Measurements from ENCODE around the gene RBM5.

RBM5 gene

DNA sequence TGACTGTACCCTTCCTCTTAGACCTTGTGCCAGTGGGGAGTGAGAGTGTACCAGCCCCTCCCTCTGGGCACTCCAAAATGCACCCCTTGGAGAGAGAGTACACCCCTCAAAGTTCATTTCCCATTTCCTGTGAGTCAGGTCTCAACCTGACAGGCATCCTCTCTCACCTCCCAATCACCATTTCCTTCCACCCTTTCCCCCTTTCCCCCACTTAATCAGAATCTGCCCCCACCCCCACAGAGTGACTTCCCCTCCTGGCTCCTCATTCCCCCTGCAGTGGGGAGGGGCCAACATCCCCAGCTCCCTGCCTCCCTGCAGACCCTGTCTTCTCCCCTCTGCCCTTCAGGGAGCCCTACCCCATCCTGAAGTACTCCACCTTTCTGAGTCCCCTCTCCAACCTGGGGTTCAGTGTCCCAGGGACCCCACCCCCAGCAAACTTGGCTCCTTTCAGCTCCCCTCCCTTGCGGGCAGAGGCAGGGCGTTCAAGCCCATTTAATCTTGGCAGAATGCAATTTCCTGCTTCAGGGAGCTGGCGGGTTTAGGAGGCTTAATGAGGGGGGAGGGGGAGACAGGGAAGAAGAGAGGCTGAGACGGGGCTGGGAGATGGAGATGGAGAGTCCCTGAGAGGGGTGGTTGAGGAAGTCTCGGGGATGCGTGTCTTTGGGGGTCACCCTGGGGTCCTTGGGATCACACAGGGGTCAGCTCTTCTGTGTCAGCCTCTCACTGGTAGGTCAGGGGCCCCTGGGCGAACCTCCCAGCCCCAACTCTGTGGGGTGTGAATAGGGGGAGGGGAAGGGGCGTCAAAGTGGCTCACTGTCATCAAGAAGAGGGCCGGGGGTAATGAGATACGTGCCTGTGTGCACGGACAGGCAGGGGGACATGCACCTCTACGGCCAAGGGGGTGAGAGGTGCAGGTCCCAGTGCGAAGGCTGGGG, 49.8 kb downstream of the RBM5 start:
- DNase-seq (ENCODE audit: low read depth, low spot score), result no peak

- DNase-seq (ENCODE audit: low read depth, low spot score), result no peak
Observed at GRCh38 chr3:50139308-50139707, 50.6 kb downstream of the RBM5 start.

DNA sequence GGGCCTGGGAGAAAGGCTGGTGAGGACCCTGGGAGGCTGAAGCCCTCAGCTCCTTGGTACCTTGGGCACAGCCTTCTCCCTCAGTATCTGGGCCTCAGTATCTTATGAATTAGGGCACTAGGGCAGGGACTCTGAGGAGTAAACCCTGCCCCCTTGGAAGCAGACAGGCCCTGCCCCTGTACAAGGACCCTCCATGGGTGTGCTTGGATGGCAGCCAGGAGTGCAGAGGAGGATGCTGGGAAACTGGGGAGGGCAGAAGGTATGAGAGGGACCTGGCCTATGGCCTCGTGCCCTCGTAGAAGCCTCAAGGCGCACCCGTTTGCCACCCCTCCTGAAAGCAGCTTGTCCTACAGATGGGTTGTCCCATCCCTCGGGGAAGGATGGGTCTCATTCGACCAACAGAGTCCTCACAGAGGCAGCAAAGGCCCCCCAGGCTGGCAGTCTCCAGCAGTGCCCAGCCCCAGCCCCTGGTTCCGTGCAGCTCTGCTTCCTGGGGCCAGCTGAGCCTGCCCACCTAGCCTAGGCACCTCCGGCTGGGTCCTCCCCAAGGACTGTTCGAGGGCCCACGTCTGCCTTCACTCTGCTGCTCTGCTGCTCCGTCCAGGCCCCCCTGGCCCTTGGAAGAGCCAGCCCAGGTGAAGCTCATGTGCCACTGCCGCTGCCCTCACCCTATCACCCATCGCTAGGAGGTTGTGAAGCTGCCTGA, 51.2 kb downstream of the RBM5 start:
- DNase-seq (ENCODE audit: low read depth, low spot score), result no peak

- no peak for DNase-seq (ENCODE audit: low read depth, low spot score)
Observed at GRCh38 chr3:50140990-50141389, 52.3 kb downstream of the RBM5 start.

DNA sequence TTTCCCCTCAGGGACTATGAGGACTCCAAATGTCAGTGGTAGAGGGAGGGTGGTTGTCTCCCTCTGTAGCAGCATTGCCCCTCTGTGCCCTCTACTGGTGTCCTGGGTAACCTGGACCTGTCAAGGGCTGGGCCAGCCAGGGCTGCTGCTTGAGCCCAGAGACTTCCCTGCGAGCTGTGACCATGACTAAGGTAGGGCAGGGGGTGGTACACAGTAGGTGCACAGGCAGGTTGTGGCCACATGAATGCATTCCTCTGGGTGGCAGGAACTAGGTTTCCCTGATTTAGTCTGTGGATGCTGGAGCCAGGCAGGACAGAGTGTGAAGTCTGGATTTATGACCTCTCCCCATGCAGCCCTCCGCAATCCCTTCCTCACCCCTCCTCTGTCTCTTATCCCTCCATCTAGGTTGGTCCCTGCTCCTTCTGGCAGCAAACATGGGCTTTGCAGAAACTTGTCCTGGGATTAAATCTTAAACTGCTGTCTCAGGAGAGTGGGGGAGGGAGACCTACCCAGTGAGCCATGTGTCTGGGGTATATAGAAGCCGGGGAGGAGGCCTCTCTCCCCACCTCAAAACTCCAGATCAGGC, 57.7 kb downstream of the RBM5 start:
- no peak for DNase-seq (ENCODE audit: low read depth, low spot score)

DNA sequence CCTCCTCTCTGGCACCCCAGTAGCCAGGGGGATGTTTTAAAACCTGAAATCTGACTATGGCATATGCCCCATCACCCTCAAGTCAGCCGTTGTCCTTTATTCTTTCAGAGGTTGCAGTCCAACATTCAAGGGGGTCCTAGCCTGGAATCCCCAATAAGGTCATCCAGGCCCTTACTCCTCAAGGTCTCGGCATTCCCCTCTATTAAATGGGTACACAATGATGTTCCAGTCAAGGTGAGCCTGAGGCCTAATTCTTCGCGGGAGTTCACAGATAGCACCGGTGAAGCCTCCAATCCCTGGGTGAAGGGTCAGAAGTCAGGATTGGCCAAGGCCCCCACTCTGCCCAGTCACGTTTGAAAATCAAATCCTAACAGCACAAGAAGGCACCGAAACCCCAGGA, 58.3 kb downstream of the RBM5 start:
- no peak for DNase-seq (ENCODE audit: low read depth, low spot score)

DNA sequence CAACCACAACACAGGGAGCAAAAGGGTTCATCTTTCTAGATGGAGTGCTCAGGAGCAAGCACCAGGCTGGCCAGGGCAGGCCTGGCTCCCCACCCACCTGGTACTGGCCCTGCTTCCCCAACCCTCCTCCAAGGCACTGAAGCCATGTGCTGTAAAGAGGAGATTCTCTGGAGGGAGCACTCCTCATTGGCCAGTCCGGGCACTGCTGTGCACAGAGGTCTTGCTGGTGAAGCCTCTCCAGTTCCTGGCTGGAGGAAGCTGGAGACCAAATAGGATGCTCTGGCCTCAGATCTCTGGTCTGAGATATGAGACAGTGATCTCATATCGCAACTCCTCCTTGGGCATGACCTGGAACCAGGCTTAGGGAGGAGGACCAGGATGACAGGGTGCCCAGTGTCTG, 58.7 kb downstream of the RBM5 start:
- DNase-seq (ENCODE audit: low read depth, low spot score), result no peak

DNA sequence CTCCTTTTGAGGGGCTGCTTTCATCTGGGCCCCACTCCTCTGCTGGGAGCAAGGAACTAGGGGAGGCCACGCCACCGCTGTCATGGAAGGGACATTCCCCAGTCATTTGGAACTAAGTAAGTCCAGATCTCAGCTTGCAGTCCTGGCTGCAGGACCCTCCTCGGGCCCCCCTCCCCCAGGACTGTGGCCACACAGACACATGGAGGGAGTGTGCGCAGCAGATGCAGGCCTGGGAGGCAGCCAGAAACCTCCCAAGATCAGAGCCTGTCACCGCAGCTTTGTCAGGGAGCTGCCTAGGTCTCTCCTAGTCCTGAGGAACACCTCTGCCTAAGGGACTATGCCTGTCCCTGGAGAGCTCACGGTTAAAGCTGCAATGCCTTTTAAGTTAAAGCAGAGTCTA, 59.1 kb downstream of the RBM5 start:
- no peak for DNase-seq (ENCODE audit: low read depth, low spot score)

- no peak for DNase-seq (ENCODE audit: low read depth, low spot score)
Observed at GRCh38 chr3:50150404-50150750, 61.7 kb downstream of the RBM5 start.

DNA sequence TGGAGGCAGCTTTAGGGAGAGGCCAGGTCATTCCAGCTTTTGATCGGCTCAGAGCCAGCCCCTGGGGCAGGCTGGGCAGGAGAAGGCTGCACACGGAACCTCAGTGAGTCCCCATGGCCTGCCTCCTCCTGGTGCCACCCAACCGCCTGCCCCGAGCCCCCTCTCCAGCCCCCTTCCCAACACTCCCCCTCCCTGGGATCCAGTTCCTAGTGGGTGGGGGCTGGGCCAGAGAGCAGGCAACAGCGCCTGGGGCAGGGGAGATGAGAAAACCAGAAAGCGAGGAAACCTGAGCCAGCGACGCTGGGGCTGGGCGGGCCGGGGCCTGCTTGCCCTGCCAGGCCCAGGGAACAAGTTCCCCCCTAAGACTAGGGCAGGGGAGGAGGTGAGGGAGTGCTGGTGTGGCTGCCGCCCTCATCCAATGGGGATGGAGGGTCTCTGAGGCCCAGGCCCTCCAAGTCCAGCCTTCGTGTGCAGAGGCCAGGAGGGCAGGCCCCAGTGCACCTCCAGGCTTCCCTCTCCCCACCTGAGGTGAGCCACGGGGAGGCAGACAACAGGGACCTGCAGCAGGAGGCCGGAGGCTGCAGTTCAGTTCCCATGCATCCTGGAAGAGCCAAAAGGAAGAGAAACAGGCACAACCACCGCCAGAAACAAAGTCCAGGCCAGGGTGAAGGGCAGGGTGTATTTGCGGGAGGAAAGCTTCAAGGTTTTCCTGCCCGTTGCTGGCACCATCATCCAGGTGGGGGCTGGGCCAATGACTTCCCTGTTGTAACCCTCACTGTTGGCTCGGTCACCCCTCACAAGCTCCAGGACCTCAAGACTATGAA, 62.4 kb downstream of the RBM5 start:
- DNase-seq (ENCODE audit: low read depth, low spot score), result no peak

DNA sequence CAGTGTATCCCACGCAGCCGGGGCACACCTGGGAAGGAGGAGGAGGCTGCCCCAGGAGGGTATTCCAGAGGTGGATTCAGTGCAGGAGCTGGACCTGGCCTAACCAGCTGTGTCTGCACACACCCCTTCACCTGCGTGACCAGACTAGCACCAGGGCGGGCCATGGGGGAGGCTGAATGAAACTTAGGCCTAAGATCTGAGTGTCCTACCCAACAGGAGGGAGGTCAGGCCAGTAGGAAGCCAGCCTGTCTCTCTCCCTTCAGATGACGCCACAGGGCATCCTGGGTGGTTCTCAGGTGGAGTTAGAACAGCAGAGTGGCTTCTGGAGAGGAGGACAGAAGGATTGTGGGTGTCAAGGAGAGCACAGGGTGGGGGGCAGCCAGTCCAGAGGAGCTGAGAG, 63.0 kb downstream of the RBM5 start:
- DNase-seq (ENCODE audit: low read depth, low spot score), result no peak

DNA sequence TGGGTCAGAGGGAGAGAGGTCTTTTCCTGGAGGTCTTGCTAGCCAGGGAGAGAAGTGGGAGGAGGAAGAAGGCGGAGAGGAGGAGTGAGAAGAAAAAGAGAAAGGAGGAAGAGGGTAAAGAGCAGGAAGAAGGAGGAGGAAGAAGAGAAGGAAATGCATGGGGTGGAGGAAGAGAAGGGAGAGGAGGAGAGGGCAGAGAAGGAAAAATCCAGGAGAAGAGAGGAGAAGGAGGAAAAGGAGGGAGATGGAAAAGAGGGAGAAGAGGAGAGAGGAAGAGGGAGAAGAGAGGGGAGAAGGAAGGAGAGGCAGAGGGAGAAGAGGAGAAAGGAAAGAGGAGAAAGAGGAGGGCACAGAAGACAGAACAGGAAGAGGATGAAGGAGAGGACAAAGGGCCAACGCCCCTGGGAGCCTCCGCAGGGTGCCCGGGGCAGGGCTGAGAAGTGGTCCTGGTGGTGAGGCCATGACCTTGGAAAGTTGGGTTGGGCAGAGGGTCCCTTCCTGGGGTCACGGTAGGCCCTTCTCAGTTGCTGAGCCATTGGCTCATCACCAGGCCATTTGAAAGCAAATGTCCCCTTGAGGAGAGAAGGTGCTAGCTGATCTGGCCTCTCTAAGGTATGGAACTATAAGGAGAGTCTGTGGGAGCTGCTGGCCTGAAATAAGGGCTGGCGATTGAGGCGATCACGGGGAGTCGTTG, 65.2 kb downstream of the RBM5 start:
- no peak for DNase-seq (ENCODE audit: low read depth, low spot score)

DNA sequence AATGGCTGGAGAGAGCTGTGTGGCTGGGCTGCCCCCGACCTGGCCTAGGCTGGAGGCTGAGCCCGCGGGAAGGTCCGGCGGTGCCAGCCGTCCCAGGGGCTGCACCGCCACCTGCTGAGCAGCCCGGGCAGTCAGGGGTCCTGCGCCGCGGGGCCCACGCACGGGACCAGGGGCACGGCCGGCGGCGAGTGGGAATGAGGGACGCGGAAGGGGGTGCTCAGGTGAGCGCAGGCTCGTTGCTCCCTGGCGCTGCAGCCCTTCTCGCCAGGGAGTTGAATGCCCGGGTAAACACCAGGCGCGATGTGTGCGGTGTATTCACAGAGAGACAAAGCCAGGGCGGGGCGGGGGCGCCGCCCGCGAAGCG, 65.7 kb downstream of the RBM5 start:
- no peak for DNase-seq (ENCODE audit: low read depth, low spot score)

GRCh38 chr3:50154840-50155490, 66.2 kb downstream of the RBM5 start, which contains the start of gene SEMA3F:
TSS of gene SEMA3F (plus strand) at chr3:50155324. CDS start at chr3:50159623, 4,299 bp downstream.
- no peak for DNase-seq (ENCODE audit: low read depth, low spot score)

DNA sequence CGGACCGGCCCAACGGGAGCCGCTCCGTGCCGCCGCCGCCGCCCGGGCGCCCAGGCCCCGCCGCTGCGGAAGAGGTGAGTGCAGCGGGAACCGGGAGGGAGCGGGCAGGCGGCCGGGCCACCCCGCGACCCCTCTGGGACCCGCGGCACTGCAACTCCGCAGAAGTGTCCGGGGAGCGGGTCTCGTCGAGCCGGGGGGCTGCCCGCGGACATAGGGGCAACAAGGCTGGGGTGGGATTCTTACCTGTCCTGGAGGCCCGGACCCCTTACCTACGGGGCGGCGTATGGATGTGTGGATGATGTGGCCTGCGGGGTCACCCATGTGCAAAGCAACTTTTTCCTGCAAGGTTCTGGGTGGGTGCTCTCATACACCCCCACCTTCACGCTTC, 66.8 kb downstream of the RBM5 start:
- no peak for DNase-seq (ENCODE audit: low read depth, low spot score)

- no peak for DNase-seq (ENCODE audit: low read depth, low spot score)
Observed at GRCh38 chr3:50155891-50156290, 67.2 kb downstream of the RBM5 start.

DNA sequence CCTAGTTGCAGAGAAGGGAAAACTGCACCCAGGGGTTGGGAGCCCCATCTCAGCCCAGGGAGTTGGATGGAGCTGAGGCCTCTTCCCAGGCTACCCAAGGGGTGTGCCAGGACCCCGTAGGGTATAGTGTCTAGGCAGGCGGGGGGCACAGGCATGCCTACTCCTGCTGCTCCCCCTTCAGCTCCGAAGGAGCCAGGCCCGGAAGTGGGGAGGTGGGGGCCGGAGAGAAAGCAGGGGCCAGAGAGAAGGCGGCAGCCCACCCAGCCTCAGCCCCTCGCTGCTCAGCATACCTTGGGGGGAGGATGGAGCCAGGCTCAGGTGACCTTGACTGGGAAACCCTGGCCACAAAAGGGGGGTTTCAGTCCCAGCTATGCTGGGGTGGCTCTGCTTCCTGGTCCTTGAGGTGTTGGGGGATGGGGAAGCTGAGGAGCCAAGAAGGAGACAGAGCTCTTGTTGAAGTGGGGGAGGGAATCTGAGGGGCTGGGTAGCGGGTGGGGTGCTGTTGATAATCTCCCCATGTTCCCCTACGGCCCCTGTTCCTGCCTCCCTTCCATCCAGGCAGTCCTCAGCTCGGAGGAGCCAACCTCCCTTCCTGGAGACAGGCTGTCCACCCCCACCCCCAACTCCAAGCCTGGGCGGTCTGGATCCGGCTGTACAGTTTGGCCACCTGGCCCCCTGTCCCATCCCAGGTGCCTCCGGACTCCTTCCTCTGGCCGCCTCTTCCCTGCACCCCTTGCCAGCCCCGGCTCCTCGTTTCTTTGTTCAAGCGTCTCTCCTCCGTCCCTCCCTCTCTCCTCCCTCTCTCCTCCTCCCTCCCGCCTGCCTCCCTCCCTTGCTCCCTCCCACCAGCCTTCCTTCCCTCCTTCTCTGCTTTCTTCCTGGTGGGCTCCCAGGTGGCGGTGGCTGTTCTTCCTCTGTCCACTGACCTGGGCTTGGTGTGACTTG, 68.1 kb downstream of the RBM5 start:
- DNase-seq (ENCODE audit: low read depth, low spot score), result no peak

DNA sequence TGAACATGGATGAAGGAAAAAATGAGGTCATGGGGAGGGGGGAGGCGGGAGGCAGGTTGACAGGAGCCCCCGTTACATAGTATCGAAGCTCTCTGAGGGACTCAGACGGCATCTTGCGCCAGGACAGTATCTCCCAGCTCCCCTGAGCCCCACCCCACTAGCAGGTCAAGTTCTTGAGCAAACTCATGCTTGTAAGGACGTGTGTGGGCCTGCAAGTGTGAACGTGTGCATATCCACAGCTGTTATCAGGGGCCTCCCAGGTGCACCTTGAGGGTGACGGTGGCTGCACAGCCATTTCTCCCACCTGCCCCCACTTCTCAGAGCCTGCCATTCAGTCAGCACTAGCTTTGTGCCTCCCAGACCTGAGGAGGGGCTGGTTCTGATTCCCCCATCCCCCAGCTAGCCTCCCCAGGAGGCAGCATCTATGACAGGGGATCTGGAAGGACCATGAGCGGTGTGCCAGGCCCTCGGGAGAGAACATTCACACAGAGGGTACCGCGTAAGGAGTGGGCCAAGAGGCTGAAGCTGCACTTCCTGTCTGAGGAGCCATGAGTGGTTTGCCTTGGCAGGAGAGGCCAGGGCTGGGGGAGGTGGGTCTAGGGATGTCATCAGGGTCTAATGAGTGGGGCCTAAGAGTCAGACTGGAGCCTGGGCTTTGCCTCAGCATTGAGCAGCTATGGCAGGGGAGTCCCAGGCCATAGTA, 69.3 kb downstream of the RBM5 start:
- no peak for DNase-seq (ENCODE audit: low read depth, low spot score)

DNA sequence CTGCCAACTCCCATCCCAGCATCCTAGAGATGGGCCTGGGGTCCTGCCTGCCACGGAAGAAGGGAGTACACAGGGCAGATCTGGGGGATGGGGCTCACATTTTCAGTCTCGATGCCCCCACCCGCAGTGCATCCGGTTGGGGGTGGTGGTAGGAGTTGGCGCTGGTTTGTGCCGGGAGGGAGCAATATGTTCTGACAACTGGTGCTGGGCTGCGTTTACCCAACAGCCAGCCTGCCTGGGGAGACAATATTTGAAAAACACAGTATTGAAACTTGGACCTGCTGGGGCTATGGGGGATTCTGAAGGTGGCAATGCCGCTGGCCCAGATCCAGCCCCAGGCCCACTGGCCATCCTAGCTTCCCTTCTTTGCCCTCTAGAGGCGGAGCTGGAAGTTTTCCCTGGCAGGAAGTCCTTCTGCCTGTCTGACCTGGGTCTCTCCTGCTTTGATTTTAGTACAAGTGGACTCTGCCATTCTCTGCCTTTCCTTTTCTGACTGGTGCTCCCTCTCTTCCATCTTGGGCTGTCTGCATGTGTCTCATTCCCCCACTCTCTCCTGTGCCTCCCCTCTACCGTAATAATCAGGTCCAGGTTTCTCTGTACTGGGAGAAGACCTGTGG, 69.9 kb downstream of the RBM5 start:
- no peak for DNase-seq (ENCODE audit: low read depth, low spot score)
